Hepatocyte (in vitro differentiated cells): ENCODE measurements around the gene DSCAML1. TPM values are rescaled to one million over a fixed set of nuclear protein-coding genes. Genes with fewer than 3 reads are reported as not detected.

Experiments used
- DNase-seq: peaks from one replicate; pipeline ENCODE4 v3.0.0-alpha.2; 2016; ENCODE audit warnings: low spot score
- H2AFZ ChIP-seq: fragments of 200-600 bp; sonication (generic); 2 replicates; pipeline ENCODE4 v1.6.0; 2016; ENCODE audit warnings: antibody characterized with exemption, mild to moderate bottlenecking
- H3K27ac ChIP-seq: fragments of 200-600 bp; sonication (generic); 2 replicates; pipeline ENCODE4 v1.5.1; 2016; ENCODE audit warnings: mild to moderate bottlenecking
- H3K27me3 ChIP-seq: fragments of 200-600 bp; sonication (generic); 2 replicates; pipeline ENCODE4 v1.6.1; 2016
- H3K36me3 ChIP-seq: fragments of 200-600 bp; sonication (generic); replicated peaks from 2 replicates; pipeline ENCODE4 v1.5.1; 2016; ENCODE audit warnings: low read depth; ENCODE audit not compliant: insufficient read depth
- H3K4me1 ChIP-seq: fragments of 200-600 bp; sonication (generic); 2 replicates; pipeline ENCODE4 v1.5.1; 2016; ENCODE audit warnings: mild to moderate bottlenecking, moderate library complexity; ENCODE audit not compliant: insufficient read depth
- H3K4me2 ChIP-seq: fragments of 200-600 bp; sonication (generic); 2 replicates; pipeline ENCODE4 v1.6.0; 2016
- H3K4me3 ChIP-seq: fragments of 200-600 bp; sonication (generic); 2 replicates; pipeline ENCODE4 v1.5.1; 2016; ENCODE audit warnings: mild to moderate bottlenecking
- H3K79me2 ChIP-seq: fragments of 200-600 bp; sonication (generic); 2 replicates; pipeline ENCODE4 v1.6.0; 2017; ENCODE audit warnings: mild to moderate bottlenecking
- H3K9me2 ChIP-seq: fragments of 200-600 bp; sonication (generic); replicated peaks from 2 replicates; pipeline ENCODE4 v1.6.0; 2017; ENCODE audit warnings: mild to moderate bottlenecking; ENCODE audit not compliant: insufficient read depth
- H3K9me3 ChIP-seq: fragments of 200-600 bp; sonication (generic); 2 replicates; pipeline ENCODE4 v1.5.1; 2016; ENCODE audit warnings: low read depth, mild to moderate bottlenecking
- H4K20me1 ChIP-seq: fragments of 200-600 bp; sonication (generic); 2 replicates; pipeline ENCODE4 v1.6.0; 2016; ENCODE audit warnings: mild to moderate bottlenecking; ENCODE audit not compliant: insufficient read depth, poor library complexity, severe bottlenecking
- CTCF ChIP-seq: fragments of 200-600 bp; sonication (generic); IDR thresholded peaks from 2 replicates; pipeline ENCODE4 v1.5.1; 2016; ENCODE audit warnings: antibody characterized with exemption, mild to moderate bottlenecking; ENCODE audit not compliant: poor library complexity
- EZH2 ChIP-seq: fragments of 200-600 bp; sonication (generic); IDR thresholded peaks from 2 replicates; pipeline ENCODE4 v1.6.1; 2016; ENCODE audit warnings: antibody characterized with exemption, mild to moderate bottlenecking, borderline replicate concordance
- EZH2phosphoT487 ChIP-seq: fragments of 200-600 bp; sonication (generic); IDR thresholded peaks from one replicate; pipeline ENCODE4 v1.6.1; 2018; ENCODE audit warnings: antibody characterized with exemption, mild to moderate bottlenecking, low read depth, moderate library complexity; ENCODE audit not compliant: unreplicated experiment, severe bottlenecking
- WGBS: methylation state at CpG from one replicate; pipeline ENCODE4 v1.1.6; 2016; ENCODE audit warnings: low lambda C conversion rate; ENCODE audit errors: missing lambda C conversion rate; 5-methylcytosine and 5-hydroxymethylcytosine counted together
- polyA plus RNA-seq: library from polyadenylated mRNA; unstranded; fragments of >200 nt; fragmentation: Nextera tagmentation; extraction: Ambion mirVana; gene quantifications from 2 replicates; pipeline ENCODE4 v1.2.1, GENCODE V29; 2016
- total RNA-seq: library from RNA; depleted of rRNA; stranded (reverse); fragments of >200 nt; gene quantifications from 2 replicates; pipeline ENCODE4 v1.2.3, GENCODE V29; 2014

DSCAML1 gene
- total and polyA plus RNA-seq, 2 experiments from 2014 or later, result 0.46 to 2.6 TPM

- Histone ChIP-seq H3K4me3 (no peak overlapping the region), H3K9me2 (no peaks in the 10 kb centered on the region), H3K4me2 (peak overlapping the region; percentile 67), H2AFZ (no peak overlapping the region), H3K9me3 (no peaks in the 10 kb centered on the region), H3K79me2 (no peaks in the 10 kb centered on the region), H3K36me3 (no peaks in the 10 kb centered on the region), H3K4me1 (peaks cover 20% of the 10 kb centered on the region), H3K27me3 (no peaks in the 10 kb centered on the region), H4K20me1 (no peaks in the 10 kb centered on the region), H3K27ac (peak overlapping the region; percentile 57)
- TF ChIP-seq EZH2 (no peak), EZH2phosphoT487 (no peak), CTCF (no peak)
- WGBS, result 74% methylated on average over 8 of the region's 8 CpGs
- DNase-seq, result no peak
Measured at GRCh38 chr11:117511483-117511930, 285.5 kb downstream of the DSCAML1 start.

- no peak overlapping the region for H3K4me2 ChIP-seq
- no peaks in the 10 kb centered on the region for H3K9me2 ChIP-seq
- no peak overlapping the region for H3K27ac ChIP-seq
- H3K36me3 ChIP-seq, result no peaks in the 10 kb centered on the region
- H2AFZ ChIP-seq, result no peak overlapping the region
- no peak overlapping the region for H3K4me3 ChIP-seq
- no peaks in the 10 kb centered on the region for H3K9me3 ChIP-seq
- no peak for DNase-seq
- 87% methylated on average over 3 of the region's 3 CpGs for WGBS
- H3K27me3 ChIP-seq, result no peaks in the 10 kb centered on the region
- no peaks in the 10 kb centered on the region for H3K79me2 ChIP-seq
- H3K4me1 ChIP-seq, result peaks cover 20% of the 10 kb centered on the region
- no peaks in the 10 kb centered on the region for H4K20me1 ChIP-seq
- no peak for TF ChIP-seq EZH2
- TF ChIP-seq EZH2phosphoT487, result no peak
- TF ChIP-seq CTCF, result no peak
Measured at GRCh38 chr11:117510646-117511045, 286.4 kb downstream of the DSCAML1 start.

- Histone ChIP-seq H3K9me2 (no peaks in the 10 kb centered on the region), H3K36me3 (no peaks in the 10 kb centered on the region), H3K4me2 (no peak overlapping the region), H3K9me3 (no peaks in the 10 kb centered on the region), H2AFZ (no peak overlapping the region), H3K27ac (no peak overlapping the region), H4K20me1 (no peaks in the 10 kb centered on the region), H3K27me3 (no peaks in the 10 kb centered on the region), H3K79me2 (no peaks in the 10 kb centered on the region), H3K4me3 (no peak overlapping the region), H3K4me1 (peaks cover 20% of the 10 kb centered on the region)
- no peak for TF ChIP-seq CTCF
- TF ChIP-seq EZH2, result no peak
- TF ChIP-seq EZH2phosphoT487, result no peak
- no peak for DNase-seq
- 89% methylated on average over 8 of the region's 8 CpGs for WGBS
Measured at GRCh38 chr11:117509543-117509942, 287.5 kb downstream of the DSCAML1 start.

- Histone ChIP-seq H3K79me2 (no peaks in the 10 kb centered on the region), H3K9me2 (no peaks in the 10 kb centered on the region), H3K9me3 (no peaks in the 10 kb centered on the region), H3K4me1 (peaks cover 8% of the 10 kb centered on the region), H3K36me3 (no peaks in the 10 kb centered on the region), H4K20me1 (no peaks in the 10 kb centered on the region), H3K4me2 (no peak overlapping the region), H3K27ac (no peak overlapping the region), H2AFZ (no peak overlapping the region), H3K4me3 (no peak overlapping the region), H3K27me3 (peaks cover 6% of the 10 kb centered on the region)
- DNase-seq, result no peak
- no peak for TF ChIP-seq EZH2
- no peak for TF ChIP-seq EZH2phosphoT487
- no peak for TF ChIP-seq CTCF
- WGBS, result 80% methylated on average over 6 of the region's 6 CpGs
Measured at GRCh38 chr11:117506971-117507370, 290.0 kb downstream of the DSCAML1 start.
